HCT116 (cell line): ENCODE measurements around the gene TAGLN. TPM values are rescaled to one million over a fixed set of nuclear protein-coding genes. Genes with fewer than 3 reads are reported as not detected.

Source experiments
- ATAC-seq: fragments of 200-7000 bp; cut with Tn5 transposase; 2 replicates; pipeline ENCODE4 v1.9.1; 2020; ENCODE audit warnings: mild to moderate bottlenecking, moderate library complexity
- BruUV-seq: library from RNA; stranded (reverse); fragments of 400-500 nt; replicated peaks from 2 replicates; lab custom pipeline; 2021; lab: Mats Ljungman, UMichigan
- CTCF ChIA-PET: fragments of 300-600 bp; sonication (Branson Sonifier 250); formaldehyde crosslinking; loops from one replicate; lab custom pipeline; 2021; ENCODE audit warnings: antibody characterized with exemption; lab: Charles Lee
- POLR2A ChIA-PET: fragments of 300-600, 350-600 bp; sonication (Branson Sonifier 250); formaldehyde crosslinking; loops from one replicate; lab custom pipeline; 2021; ENCODE audit warnings: antibody characterized with exemption; lab: Charles Lee
- RAD21 ChIA-PET, 2 experiments: fragments of 300-600 bp; sonication (Branson Sonifier 250); formaldehyde crosslinking; loops; one replicate each; lab custom pipeline; 2023; ENCODE audit warnings: low total read pairs in 2 of 2; ENCODE audit not compliant: uncharacterized antibody in 2 of 2, unreplicated experiment in 2 of 2, low non-redundant PET in 1 of 2; lab: Charles Lee
- DNase-seq: peaks from one replicate; pipeline ENCODE4 v3.0.0-alpha.2; 2010; ENCODE audit warnings: low read depth, low spot score
- H2AFZ ChIP-seq: fragments of 200-600 bp; shearing (Covaris generic), sonication (generic); 2 replicates; pipeline ENCODE4 v1.6.1; 2017; ENCODE audit warnings: low read depth, mixed run types, mixed read lengths, antibody characterized with exemption, low read length; ENCODE audit not compliant: poor library complexity, severe bottlenecking
- H3K27ac ChIP-seq: 2 replicates; pipeline ENCODE4 v1.5.1; 2012; ENCODE audit warnings: low read depth, low read length
- H3K27me3 ChIP-seq: fragments of 200-600 bp; sonication (generic); 2 replicates; pipeline ENCODE4 v1.6.1; 2016; ENCODE audit warnings: mixed run types, low read length, mixed read lengths; ENCODE audit not compliant: insufficient read depth
- H3K36me3 ChIP-seq, 2 experiments: fragments of 200-500 bp in 1 of 2; fragments of 200-600 bp in 1 of 2; sonication (Bioruptor generic) in 1 of 2; sonication (generic) in 1 of 2; 2 replicates each; pipeline versions ENCODE4 v1.5.1 to v1.6.1; 2014 to 2016; ENCODE audit warnings: low read length in 2 of 2, inconsistent platforms in 1 of 2, mixed read lengths in 1 of 2, mixed run types in 1 of 2; ENCODE audit not compliant: insufficient read depth in 2 of 2, control insufficient read depth in 1 of 2
- H3K4me1 ChIP-seq, 2 experiments: fragments of 200-600 bp in 1 of 2; sonication (generic) in 1 of 2; 2 replicates each; pipeline versions ENCODE4 v1.5.1 to v1.6.1; 2012 to 2017; ENCODE audit warnings: low read length in 2 of 2, inconsistent platforms in 1 of 2, mild to moderate bottlenecking in 1 of 2, mixed read lengths in 1 of 2, mixed run types in 1 of 2, moderate library complexity in 1 of 2; ENCODE audit not compliant: insufficient read depth in 2 of 2, control insufficient read depth in 1 of 2
- H3K4me2 ChIP-seq: fragments of 200-600 bp; sonication (generic); 2 replicates; pipeline ENCODE4 v1.6.1; 2017; ENCODE audit warnings: mixed run types, low read length, mixed read lengths
- H3K4me3 ChIP-seq, 2 experiments: fragments of 200-600 bp in 1 of 2; sonication (generic) in 1 of 2; replicated peaks in 1 of 2; 2 replicates each; pipeline ENCODE4 v1.5.1; 2011 to 2016; ENCODE audit warnings: low read length in 2 of 2, control low read depth in 1 of 2, low read depth in 1 of 2, mild to moderate bottlenecking in 1 of 2, mixed read lengths in 1 of 2, mixed run types in 1 of 2
- H3K79me2 ChIP-seq: fragments of 200-600 bp; sonication (generic); 2 replicates; pipeline ENCODE4 v1.6.1; 2017; ENCODE audit warnings: mild to moderate bottlenecking, mixed run types, low read length, moderate library complexity, mixed read lengths; ENCODE audit not compliant: insufficient read depth
- H3K9ac ChIP-seq: fragments of 200-600 bp; sonication (generic); 2 replicates; pipeline ENCODE4 v1.6.1; 2016; ENCODE audit warnings: low read length, mixed read lengths
- H3K9me2 ChIP-seq: fragments of 200-600 bp; sonication (generic), shearing (Covaris generic); 2 replicates; pipeline ENCODE4 v1.6.1; 2017; ENCODE audit warnings: mixed run types, mild to moderate bottlenecking, moderate library complexity; ENCODE audit not compliant: insufficient read depth
- H3K9me3 ChIP-seq, 2 experiments: fragments of 200-500 bp in 1 of 2; fragments of 200-600 bp in 1 of 2; sonication (Bioruptor generic) in 1 of 2; sonication (generic) in 1 of 2; 2 replicates each; pipeline ENCODE4 v1.6.1; 2014 to 2017; ENCODE audit warnings: low read length in 2 of 2, mixed read lengths in 2 of 2, inconsistent platforms in 1 of 2, low read depth in 1 of 2, mild to moderate bottlenecking in 1 of 2, mixed run types in 1 of 2, moderate library complexity in 1 of 2; ENCODE audit not compliant: control insufficient read depth in 1 of 2, insufficient read depth in 1 of 2
- H4K20me1 ChIP-seq: fragments of 200-600 bp; sonication (generic), shearing (Covaris generic); 2 replicates; pipeline ENCODE4 v1.6.1; 2017; ENCODE audit warnings: mixed run types, mild to moderate bottlenecking, moderate library complexity; ENCODE audit not compliant: insufficient read depth
- CBX3 ChIP-seq: IDR thresholded peaks from 2 replicates; pipeline ENCODE4 v1.6.1; 2012; ENCODE audit warnings: low read depth
- CEBPB ChIP-seq: IDR thresholded peaks from 2 replicates; pipeline ENCODE4 v1.6.1; 2012; ENCODE audit warnings: low read depth
- CTCF ChIP-seq, 3 experiments: fragments of 200-600 bp in 1 of 3; sonication (generic) in 1 of 3; IDR thresholded peaks in 2 of 3; conservative IDR thresholded peaks in 1 of 3; 2 replicates each; pipeline ENCODE4 v1.5.1; 2012 to 2017; ENCODE audit warnings: low read depth in 2 of 3, low read length in 2 of 3, antibody characterized with exemption in 1 of 3, borderline replicate concordance in 1 of 3, control low read depth in 1 of 3, mild to moderate bottlenecking in 1 of 3, mixed read lengths in 1 of 3, mixed run types in 1 of 3, moderate library complexity in 1 of 3; ENCODE audit not compliant: insufficient read depth in 1 of 3
- EGR1 ChIP-seq: IDR thresholded peaks from 2 replicates; pipeline ENCODE4 v1.6.1; 2012; ENCODE audit warnings: low read depth
- EZH2phosphoT487 ChIP-seq: fragments of 200-600 bp; IDR thresholded peaks from 2 replicates; pipeline ENCODE4 v1.6.1; 2018; ENCODE audit warnings: antibody characterized with exemption, borderline replicate concordance
- JUND ChIP-seq: IDR thresholded peaks from 2 replicates; pipeline ENCODE4 v1.6.1; 2012
- POLR2A ChIP-seq: IDR thresholded peaks from 2 replicates; pipeline ENCODE4 v1.7.0; 2011; ENCODE audit warnings: borderline replicate concordance; ENCODE audit not compliant: insufficient read depth, insufficient read length; ENCODE audit errors: extremely low read depth
- POLR2AphosphoS5 ChIP-seq: IDR thresholded peaks from 2 replicates; pipeline ENCODE4 v1.6.1; 2011; ENCODE audit warnings: mild to moderate bottlenecking, low read depth, low read length, moderate library complexity
- RAD21 ChIP-seq: IDR thresholded peaks from 2 replicates; pipeline ENCODE4 v1.6.1; 2012; ENCODE audit warnings: low read depth, mild to moderate bottlenecking
- SIN3A ChIP-seq: IDR thresholded peaks from 2 replicates; pipeline ENCODE4 v1.6.1; 2012; ENCODE audit warnings: low read depth
- SP1 ChIP-seq: IDR thresholded peaks from 2 replicates; pipeline ENCODE4 v1.6.1; 2012; ENCODE audit warnings: low read depth
- TCF7L2 ChIP-seq: IDR thresholded peaks from 2 replicates; pipeline ENCODE4 v1.7.0; 2011; ENCODE audit warnings: borderline replicate concordance, inconsistent platforms; ENCODE audit not compliant: insufficient read depth, insufficient read length; ENCODE audit errors: extremely low read depth
- YY1 ChIP-seq: IDR thresholded peaks from 2 replicates; pipeline ENCODE4 v1.6.1; 2011; ENCODE audit warnings: low read length, low read depth, moderate library complexity, mild to moderate bottlenecking; ENCODE audit not compliant: insufficient replicate concordance; ENCODE audit errors: extremely low read depth
- intact Hi-C: fragments of 100-400 bp; cut with micrococcal nuclease; formaldehyde crosslinking; loops from 2 replicates; pipeline ENCODE4 v1.10.0; 2022
- total RNA-seq: library from RNA; stranded (reverse); gene quantifications from one replicate; pipeline ENCODE4 v1.2.1, GENCODE V29; 2021; ENCODE audit not compliant: unreplicated experiment
- TF ChIP-seq, protein P1 (sequence below): IDR thresholded peaks from 2 replicates; pipeline ENCODE4 v1.6.1; 2012; ENCODE audit warnings: low read depth
- TF ChIP-seq, protein P2 (sequence below): IDR thresholded peaks from 2 replicates; pipeline ENCODE4 v1.6.1; 2012

The TAGLN gene
- total RNA-seq, 1 experiment from 2014 or later, result 10.0 TPM

GRCh38 chr11:117175104-117175503 lies 24.1 kb upstream of the TAGLN start:
- CTCF ChIA-PET, result no interaction called here
- POLR2A ChIA-PET, result no interaction called here
- Histone ChIP-seq H3K4me3 (no peak overlapping the region), H3K9ac (peak overlapping the region; percentile 48), H3K27me3 (no peaks in the 10 kb centered on the region), H3K27ac (peak overlapping the region; percentile 60; the same call in 1 of the 2 replicates), H3K79me2 (0 out of 2 replicates have a peak, but pooled peaks cover 6% of the 10 kb centered on the region), H3K9me2 (no peaks in the 10 kb centered on the region), H3K36me3 (peaks cover 0 to 7% of the 10 kb centered on the region in 2 experiments; a peak in 1 of 4 replicates), H3K4me1 (peaks cover 33 to 71% of the 10 kb centered on the region in 2 experiments), H2AFZ (no peak overlapping the region), H4K20me1 (no peaks in the 10 kb centered on the region), H3K4me2 (peak overlapping the region; percentile 74), H3K9me3 (no peaks in the 10 kb centered on the region)
- RAD21 ChIA-PET, result no interaction called here
- no peak for TF ChIP-seq POLR2AphosphoS5
- no peak for TF ChIP-seq TCF7L2
- no peak for TF ChIP-seq CTCF (IDR thresholded peaks at IDR 0.05 in 2 of 3, conservative IDR thresholded peaks at IDR 0.05 in 1 of 3; ENCODE audit: borderline replicate concordance in 1 of 3, insufficient read depth in 1 of 3, low read depth in 2 of 3, low read length in 2 of 3)
- no peak for TF ChIP-seq YY1
- no peak for TF ChIP-seq CBX3
- TF ChIP-seq SP1, result no peak
- ATAC-seq (no peak), DNase-seq (no peak)
- intact Hi-C loops, result no loop called here
- BruUV-seq, result no TSS peak

- Histone ChIP-seq H3K9me3 (no peaks in the 10 kb centered on the region), H3K79me2 (0 out of 2 replicates have a peak, but pooled peaks cover 6% of the 10 kb centered on the region), H3K9me2 (no peaks in the 10 kb centered on the region), H3K4me1 (peaks cover 39 to 77% of the 10 kb centered on the region in 2 experiments), H3K9ac (no peak overlapping the region), H3K27ac (no peak overlapping the region), H3K36me3 (peaks cover 0 to 7% of the 10 kb centered on the region in 2 experiments; a peak in 1 of 4 replicates), H4K20me1 (no peaks in the 10 kb centered on the region), H3K4me2 (0 out of 2 replicates have a peak overlapping the region, but pooled peaks have one; percentile 74), H2AFZ (no peak overlapping the region), H3K4me3 (no peak overlapping the region), H3K27me3 (no peaks in the 10 kb centered on the region)
- intact Hi-C loops, result no loop called here
- POLR2A ChIA-PET, result no interaction called here
- no peak for DNase-seq
- BruUV-seq, result no TSS peak
- RAD21 ChIA-PET, result no interaction called here
- no peak for ATAC-seq
- CTCF ChIA-PET, result no interaction called here
- TF ChIP-seq POLR2A (no peak), RAD21 (no peak), TCF7L2 (no peak), CEBPB (no peak), YY1 (no peak), SP1 (no peak), JUND (no peak), CBX3 (no peak), EGR1 (no peak), SIN3A (no peak), EZH2phosphoT487 (no peak)
- TF ChIP-seq, protein P1, sequence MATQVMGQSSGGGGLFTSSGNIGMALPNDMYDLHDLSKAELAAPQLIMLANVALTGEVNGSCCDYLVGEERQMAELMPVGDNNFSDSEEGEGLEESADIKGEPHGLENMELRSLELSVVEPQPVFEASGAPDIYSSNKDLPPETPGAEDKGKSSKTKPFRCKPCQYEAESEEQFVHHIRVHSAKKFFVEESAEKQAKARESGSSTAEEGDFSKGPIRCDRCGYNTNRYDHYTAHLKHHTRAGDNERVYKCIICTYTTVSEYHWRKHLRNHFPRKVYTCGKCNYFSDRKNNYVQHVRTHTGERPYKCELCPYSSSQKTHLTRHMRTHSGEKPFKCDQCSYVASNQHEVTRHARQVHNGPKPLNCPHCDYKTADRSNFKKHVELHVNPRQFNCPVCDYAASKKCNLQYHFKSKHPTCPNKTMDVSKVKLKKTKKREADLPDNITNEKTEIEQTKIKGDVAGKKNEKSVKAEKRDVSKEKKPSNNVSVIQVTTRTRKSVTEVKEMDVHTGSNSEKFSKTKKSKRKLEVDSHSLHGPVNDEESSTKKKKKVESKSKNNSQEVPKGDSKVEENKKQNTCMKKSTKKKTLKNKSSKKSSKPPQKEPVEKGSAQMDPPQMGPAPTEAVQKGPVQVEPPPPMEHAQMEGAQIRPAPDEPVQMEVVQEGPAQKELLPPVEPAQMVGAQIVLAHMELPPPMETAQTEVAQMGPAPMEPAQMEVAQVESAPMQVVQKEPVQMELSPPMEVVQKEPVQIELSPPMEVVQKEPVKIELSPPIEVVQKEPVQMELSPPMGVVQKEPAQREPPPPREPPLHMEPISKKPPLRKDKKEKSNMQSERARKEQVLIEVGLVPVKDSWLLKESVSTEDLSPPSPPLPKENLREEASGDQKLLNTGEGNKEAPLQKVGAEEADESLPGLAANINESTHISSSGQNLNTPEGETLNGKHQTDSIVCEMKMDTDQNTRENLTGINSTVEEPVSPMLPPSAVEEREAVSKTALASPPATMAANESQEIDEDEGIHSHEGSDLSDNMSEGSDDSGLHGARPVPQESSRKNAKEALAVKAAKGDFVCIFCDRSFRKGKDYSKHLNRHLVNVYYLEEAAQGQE, result no peak
- TF ChIP-seq, protein P2, sequence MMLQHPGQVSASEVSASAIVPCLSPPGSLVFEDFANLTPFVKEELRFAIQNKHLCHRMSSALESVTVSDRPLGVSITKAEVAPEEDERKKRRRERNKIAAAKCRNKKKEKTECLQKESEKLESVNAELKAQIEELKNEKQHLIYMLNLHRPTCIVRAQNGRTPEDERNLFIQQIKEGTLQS, result no peak
Observed at GRCh38 chr11:117175781-117176180, 23.4 kb upstream of the TAGLN start.
